SW480 (cell line): ENCODE data around the gene C16orf86.
"Not testable (repeated sequence)": the region's sequence is repeated elsewhere in the genome, so short reads cannot be mapped to it uniquely, and the experiment has no call there.

ENCODE experiments used
- DNase-seq: peaks from one replicate; pipeline ENCODE4 v3.0.0-alpha.2; 2016; ENCODE audit warnings: low spot score

The C16orf86 gene

DNA sequence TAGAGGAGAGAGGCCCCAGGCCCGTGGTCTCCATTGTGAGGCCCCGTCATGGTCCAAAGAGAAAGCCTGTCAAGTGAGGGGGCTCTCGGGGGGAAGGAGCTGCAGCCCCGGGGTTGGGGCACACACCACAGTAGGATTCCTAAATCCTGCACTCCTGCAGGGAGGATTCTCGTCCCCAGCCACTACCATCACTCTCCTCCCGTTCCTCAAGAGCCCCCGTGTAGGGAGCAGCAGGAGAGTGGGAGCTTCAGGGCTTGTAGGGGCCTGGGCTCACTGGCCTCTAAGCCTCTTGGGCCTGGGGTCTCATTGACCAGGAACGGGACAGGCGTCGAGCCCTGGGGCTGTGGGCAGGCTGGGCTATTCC is 821 bp downstream of the C16orf86 start:
- no peak for DNase-seq

DNA sequence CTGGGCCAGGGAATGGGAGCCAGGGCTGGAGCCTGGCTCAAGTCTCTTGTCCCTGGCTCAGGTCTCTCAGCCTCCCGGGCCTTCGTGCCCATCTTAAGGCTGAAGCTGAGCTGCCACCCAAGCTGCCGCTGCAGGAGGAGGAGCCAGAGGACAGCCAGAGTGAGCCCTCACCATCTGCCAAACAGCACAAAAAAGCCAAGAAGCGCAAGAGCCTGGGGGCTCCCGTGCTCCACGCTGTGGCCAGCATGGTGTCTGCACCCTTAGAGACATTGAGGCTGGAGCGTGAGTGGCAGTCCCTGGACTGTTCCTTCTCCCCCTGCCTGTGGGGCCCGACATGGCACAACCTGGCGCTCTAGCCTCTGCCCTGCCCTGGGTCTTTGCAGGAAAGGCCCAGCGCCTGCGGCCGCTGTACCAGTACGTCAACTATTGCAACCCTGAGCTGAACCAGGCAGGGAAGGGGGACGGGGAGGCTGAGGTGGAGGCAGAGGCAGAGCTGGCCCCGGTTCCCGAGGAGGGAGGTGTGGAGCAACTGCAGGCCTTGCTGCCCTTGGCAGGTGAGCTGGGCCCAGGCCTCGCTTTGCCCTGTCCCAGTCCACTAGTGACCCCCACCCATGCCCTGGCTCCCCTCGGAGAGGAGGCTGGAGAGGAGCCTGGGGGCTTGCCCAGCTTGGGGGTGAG is 1.3 kb downstream of the C16orf86 start:
- peak; percentile 48 for DNase-seq

DNA sequence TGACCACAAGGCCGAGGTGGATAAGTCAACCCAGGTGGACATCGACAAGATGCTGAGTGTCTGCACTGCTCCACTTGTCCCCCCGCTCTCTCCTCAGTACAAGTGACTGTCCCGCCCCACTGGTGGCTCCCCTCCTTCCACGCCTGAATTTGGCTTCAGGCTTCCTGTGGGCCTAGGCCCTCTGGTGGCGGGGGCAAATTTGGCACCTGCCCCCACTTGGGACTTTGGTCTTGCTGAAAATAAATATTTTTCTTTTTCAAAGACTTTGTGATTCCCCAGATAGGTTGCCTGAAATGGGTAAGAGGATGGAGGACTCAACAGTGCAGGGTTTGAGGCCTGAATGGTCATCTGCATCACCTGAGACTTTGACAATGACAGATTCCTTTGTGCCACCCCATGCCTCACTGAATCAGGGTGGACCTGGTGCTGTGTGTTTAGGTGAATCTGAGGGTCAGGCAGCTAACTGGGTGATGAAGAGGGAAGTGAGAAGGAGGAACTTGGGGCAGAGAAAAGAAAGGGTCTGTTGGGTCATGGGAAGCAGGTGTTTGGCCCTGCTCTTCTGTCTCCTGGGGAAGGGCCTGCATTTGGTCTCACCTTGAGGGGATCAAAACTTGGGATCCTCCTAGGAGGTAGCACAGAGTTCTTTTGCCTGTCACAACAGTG is 2.0 kb downstream of the C16orf86 start:
- DNase-seq = no peak

DNA sequence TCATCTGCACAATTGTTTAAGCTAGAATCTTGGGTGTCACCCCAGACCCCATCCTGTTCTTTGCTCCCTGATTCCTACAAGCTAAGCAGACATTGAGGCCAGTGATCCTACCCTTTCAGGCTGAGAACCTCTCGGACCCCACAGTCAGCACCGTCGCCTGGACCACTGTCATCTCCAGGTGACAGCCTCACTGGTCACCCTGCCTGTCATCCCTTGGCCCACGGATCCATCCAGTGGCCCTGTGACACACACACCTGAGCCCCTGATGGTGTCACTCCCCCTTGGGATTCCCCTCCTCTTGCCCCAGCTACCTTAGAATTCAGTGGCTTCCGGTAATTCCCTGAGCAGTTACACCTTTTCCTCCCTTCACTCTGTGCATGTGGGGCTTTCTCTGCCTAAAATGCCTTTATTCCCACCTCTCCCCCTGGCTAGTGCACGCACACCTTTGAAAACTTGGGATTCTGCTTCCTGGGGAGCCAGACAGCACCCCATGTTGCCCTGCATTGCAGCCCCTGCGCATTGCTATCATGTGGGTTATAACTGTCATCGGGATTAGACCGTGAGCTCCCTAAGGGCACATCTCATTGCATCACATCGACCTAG is 3.0 kb downstream of the C16orf86 start:
- DNase-seq = no peak

DNA sequence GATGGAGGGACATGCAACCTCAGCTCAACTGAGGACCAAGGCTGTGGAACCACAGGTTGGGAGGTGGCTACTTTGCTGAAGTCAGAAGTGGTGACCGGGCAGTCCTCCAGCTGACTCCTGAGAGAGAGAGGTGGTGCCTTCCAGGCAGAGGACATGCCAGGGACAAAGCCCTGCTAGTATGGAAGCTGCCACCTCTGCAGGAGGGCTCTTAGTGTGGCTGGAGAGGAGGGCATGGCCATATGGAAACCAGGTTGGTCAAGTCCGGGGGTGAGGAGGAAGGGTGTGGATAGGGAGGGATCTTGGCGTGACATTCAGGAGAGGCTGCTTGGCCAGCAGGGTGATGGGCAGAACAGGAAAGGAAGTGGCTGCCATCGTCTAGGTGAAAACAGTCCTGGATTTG is 5.7 kb downstream of the C16orf86 start:
- DNase-seq = no peak

DNA sequence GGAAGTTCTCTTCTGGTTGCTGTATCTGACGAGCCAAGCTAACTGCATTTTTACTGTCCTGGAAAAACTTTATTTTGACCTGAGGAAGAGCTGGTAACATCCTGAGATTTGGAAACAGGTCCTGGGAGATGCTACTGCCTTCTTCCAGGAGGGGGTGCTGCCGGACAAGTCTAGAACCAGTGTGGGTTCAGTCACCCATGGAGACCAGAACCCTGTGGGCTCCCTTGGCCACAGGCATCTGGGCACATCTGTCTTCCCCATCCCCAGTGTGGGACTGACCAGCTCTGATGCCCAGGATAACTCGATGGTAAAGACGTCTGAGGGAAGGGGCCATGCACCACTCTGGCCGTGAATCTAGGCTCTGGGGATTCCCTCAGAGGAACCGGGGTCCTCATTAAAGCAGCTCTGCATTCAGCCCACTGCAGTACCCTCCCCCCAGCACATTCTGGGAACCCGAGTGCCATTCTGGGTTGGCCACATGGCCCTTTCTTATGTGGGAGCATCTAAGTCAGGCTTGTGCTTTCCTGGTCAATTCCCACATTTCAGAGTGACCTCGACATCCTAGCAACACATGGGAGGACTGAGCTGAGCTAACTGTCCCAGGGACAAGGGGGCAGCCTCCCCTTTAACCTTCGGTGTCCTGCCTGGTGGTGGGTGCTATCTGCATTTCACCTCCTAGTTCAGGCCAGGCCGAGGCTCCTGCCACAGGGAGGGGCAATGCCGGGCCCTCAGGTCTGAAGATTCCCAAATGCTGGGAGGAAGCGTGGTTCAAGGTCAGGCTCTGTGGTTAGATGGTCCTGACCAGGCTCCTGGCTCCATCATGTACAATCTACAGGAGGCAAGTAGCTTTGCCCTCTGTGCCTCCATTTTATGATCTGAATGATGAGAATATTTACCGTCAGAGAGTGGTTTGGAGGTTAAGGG is 6.4 kb downstream of the C16orf86 start:
- DNase-seq = peak; percentile 39

DNA sequence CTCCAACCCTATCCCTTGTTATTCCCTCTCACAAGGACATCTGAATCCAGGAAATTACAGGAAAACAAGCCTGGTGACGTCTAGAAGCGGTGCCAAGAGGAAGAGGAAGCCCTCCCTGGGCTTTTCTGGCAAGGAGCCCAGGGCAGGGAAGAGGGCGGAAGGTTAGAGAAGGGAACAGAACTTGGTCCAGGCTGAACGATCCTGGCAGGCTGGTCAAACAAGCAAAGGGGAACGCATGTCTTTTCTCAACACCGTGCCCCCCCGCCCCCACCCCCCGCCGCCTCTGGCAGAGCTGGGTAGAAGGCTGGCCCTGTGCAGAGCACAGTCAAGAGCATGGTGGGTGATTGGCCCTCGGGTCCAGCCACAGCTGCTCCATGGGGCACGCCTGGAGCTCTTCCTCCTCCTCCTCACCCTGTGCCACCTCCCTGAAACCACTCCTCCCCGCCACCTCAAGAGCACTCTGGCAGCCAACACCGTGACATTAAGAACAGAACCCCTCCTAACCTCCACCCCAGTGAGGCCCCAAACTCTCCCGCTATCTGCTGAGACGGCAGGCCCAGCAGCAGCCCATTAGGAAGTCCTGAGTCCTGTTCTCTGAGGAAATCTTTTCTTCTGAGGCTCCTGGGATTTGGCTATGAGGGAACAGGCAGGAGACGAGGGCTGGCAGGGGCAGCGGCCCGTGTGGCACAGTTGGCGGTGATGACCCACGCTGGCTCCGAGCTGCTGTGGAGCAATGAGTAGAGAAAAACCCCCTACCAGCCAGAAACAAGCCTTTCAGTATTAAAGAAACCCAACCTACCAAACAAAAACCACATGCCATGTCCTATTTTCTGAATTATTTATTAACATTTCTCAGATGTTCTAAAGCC is 7.3 kb downstream of the C16orf86 start:
- DNase-seq = no peak

DNA sequence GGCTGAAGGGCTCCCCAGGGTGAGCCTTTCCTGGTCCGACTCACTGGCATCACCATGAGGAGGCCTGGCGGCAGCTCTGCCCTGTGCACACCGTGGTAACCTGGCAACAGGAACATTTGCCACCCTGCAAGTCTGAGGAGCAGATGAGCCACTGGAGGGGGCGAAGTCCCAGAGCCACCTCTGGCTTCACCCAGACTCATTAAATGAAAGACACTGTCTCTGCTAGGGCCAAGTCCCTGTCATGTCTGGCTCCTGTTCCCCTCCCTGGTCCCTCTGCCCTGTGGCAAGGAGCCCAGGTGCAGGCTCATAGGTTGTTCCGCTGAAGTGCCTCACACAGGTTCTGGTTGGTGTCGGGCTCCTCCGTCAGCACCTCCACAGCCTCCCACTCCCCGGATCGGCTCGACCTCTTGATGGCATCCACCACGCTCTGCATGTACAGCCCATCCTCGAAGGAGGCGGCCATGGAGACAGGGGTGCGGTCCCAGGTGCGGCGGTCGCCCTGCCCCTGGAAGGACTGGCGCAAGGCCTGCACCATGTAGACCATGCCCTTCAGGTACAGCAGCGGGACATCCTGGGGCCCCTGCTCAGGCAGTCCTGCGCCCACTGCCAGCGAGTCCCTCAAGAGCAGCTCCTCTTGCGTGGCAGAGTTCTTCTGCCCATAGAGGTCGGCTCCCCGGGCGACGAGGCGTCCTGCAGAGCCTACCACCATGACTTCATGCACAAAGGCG is 8.4 kb downstream of the C16orf86 start:
- DNase-seq = no peak

DNA sequence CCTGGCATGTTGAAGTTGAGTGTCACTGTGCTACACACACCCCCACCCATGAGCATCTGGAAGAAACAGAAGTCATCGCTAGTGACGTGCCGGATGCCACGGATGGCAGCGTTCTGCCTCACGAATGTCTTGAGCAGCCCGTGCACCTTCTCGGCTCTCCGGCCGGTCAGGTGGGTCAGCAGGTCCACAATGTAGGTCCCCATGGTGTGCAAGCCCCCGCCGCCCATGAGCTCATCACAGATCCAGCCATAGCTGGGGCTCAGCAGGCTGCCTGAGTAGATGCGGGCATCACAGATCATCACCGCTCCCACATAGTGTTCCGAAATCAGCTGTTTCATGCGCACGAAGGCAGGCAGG is 8.9 kb downstream of the C16orf86 start:
- DNase-seq = no peak

DNA sequence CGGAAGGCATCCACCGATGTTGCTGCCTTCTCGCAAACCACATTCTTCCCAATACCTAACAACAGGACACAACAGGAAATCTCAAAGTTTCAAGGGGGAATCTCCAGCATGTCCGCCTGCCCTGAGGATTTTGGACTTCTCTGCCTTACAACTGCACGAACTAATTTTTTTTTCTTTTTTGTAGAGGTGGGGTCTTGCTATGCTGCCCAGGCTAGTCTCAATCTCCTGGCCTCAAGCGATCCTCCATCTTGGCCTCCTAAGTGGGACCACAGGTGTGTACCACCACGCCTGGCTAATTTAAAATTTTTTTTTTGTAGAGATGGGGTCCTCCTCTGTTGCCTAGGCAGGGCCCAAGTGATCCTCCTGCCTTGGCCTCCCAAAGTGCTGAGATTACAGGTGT is 9.4 kb downstream of the C16orf86 start:
- no peak for DNase-seq

DNA sequence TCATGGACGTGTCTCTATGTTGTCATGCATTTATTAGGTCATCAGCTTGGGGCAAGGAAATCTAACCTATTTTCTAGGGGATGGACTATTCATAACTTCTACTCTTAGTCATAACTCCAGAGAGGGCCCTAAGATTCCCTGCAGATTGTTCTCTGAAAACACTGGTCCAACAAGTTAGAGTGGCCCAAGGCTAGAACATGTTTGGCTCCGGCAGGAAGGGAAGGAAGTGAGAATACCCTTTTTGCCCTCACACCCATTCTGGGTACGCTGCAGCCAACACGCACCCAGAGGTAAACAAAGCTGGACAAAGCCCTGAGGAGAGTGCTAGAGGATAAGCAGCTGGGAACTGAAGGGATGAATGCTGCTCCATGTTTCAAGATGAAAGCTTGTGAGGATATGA is 9.9 kb downstream of the C16orf86 start:
- DNase-seq = no peak

DNA sequence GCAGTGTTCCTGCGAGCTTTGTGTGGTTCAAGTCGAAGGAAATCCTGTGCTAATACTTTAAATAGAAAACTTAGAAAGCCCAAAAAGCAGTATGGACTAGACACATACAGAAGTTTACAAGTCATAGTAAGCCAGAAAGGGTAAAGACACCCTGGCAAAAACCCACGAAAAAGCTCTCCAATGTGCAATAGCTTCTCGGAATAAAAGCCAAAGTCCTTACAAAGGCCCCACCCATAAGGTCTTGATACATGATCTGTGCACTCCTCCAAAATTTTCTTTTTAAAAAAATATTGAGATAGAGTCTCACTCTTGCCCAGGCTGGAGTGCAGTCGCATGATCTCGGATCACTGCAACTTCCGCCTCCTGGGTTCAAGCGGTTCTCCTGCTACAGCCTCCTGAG is 10.3 kb downstream of the C16orf86 start:
- DNase-seq = no peak

DNA sequence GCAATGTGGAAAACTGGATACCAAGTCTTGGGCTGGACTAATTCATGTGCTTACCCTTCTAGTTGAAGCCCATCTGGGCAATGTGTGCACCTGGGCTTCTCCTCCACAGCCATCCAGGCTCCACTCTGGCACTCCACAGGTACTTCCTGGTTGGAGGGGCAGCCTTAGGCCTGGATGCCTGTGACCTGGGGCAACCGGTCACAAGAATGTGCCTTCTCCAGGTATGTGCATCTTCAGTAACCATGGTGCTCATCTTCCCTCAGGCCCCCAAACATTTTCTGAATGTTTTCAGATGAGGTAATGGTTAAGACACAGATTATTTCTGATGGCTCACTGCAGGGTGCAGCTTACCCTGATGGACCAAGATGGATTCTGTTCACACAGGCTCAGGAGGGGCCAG is 11.1 kb downstream of the C16orf86 start:
- DNase-seq = no peak

DNA sequence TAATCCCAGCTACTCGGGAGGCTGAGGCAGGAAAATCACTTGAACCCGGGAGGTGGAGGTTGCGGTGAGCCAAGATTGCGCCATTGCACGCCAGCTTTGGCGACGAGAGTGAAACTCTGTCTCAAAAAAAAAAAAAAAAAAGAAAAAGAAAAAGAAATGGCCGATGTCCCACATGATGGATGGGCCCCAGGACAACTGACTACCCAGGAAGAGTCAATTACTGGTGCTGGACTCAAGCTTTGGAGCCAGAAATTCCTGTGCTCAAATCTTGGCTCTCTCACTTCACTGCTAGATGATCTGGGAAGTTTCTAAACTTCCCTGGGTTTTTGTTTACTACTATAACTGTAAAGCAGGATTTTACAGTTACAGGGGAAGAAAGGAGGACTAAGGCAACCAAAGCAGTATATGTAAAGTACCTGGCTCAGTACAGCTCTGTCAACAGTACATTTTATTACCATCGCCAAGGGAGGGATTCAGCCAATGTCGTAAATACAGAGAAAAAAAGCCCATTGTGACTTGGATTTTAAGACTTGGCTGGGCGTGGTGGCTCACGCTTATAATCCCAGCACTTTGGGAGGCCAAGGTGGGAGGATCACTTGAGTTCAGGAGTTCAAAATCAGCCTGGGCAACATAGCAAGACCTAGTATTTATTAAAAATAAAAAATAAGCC is 11.9 kb downstream of the C16orf86 start:
- no peak for DNase-seq

DNA sequence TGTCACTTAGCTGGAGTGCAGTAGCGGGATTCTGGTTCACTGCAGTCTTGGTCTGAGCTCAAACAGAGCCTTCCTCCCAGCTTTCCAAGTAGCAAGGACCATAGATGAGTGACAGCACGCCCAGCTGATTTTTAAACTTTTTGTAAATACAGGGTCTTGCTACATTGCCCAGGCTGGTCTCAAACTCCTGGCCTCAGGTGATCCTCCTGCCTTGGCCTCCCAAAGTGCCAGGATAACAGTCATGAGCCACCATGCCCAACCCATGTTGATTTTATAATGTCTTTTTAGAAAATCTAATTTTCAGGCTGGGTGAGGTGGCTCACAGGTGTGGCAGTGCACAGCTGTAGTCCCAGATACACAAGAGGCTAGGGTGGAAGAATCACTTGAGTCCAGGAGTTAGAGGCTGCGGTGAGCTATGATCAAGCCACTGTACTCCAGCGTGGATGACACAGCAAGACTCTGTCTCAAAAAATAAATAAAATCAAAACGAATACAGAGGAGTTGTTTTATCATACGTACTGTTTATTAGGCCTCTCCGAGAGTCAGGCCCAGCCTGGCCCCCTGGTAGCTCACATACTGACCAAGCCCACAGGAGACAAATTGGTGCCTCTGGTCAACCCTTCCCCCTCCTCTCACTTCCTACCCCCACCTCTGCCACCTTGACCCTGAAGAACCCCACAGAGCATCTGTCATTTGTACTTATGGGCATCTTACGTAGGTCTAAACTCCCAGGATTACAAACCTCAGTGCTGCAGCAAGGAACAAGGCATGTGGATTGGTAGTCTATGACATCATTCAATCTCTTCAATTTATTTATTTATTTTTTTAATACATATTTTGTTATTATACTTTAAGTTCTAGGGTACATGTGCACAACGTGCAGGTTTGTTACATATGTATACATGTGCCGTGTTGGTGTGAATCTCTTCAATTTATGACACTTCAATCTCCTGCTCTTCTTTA is 13.6 kb downstream of the C16orf86 start:
- no peak for DNase-seq

DNA sequence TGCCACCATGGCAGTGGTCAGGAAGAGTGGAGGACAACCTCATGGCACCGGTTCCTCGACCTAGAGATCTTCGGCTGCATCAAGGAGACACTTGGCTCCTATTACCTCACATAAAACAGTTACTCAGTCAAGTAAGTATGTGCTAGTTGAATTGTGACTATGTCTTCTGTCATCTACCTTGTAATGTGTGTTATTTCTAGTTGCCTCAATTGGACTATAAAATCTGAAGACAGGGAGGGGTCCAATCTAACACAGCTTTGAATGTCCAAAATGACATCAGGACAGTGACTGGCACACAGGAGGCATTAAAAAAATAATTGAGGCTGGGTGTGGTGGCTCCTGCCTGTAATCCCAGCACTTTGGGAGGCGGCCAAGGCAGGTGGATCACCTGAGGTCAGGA is 17.2 kb downstream of the C16orf86 start:
- DNase-seq = no peak

DNA sequence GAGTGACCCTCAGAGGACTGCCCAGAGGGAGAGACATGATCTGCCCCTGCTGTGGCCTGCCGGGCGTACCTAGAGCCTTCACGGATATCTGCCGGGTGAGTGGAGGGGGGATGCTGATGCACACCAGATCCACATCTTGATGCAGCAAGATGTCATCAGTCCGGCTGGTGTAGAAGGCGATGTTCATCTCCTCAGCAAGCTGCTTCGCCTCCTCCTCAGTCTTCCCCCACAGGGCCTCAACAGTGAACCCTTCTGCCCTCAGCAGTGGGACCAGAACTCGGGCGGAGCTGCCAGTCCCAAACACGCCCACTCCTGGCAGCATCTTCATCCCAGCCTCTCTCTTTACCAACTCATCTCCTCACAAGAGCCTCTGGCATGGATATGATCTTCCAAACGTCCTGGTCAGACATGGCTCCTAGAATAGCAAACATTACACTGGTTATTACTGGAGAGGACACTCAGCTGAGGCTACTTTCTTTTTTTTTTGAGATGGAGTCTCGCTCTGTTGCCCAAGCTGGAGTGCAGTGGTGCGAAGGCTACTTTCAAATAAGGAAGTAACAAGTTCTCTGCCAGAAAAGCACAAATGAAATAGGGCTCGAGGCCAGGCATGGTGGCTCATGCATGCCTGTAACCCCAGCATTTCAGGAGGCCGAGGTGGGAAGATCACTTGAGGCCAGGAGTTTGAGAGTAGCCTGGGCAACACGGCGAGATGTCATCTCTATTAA is 18.9 kb downstream of the C16orf86 start:
- DNase-seq = no peak

DNA sequence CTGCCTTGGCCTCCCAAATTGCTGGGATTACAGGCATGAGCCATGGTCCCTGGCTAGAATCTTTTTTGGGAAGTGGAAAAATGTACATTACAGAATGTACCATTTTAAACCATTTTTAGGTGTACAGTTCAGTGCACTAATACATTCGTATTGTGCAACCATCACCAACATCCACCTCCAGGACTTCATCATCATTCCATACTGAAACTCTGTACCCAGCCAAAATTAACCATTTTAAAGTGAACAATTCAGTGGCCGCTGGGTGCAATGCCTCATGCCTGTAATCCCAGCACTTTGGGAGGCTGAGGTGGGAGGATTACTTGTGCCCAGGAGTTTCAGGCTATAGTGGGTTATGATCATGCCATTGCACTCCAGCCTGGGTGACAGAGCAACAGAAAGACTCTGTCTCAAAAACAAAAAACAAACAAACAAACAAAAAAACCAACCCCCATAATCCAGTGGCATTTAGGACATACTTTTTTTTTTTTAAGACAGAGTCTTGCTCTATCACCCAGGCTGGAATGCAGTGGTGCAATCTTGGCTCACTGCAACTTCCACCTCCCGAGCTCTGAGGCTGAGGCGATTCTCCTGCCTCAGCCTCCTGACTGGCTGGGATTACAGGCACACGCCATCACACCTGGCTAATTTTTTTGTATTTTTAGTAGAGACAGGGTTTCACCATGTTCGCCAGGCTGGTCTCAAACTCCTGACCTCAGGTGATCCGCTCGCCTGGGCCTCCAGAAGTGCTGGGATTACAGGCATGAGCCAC is 27.1 kb downstream of the C16orf86 start:
- not testable (repeated sequence) for DNase-seq
